HG03439 (cell line): Measurements from ENCODE around the gene THAP12.
"Not testable (repeated sequence)": the region's sequence is repeated elsewhere in the genome, so short reads cannot be mapped to it uniquely, and the experiment has no call there.

Experiments
- ATAC-seq: cut with Tn5 transposase; IDR thresholded peaks from one replicate; pipeline ENCODE4 v1.9.1; 2021; ENCODE audit warnings: mild to moderate bottlenecking, moderate library complexity; ENCODE audit not compliant: unreplicated experiment

The THAP12 gene

GRCh38 chr11:76329084-76329648 lies 51.8 kb downstream of the THAP12 start:
- ATAC-seq: no peak

GRCh38 chr11:76327756-76328388 lies 53.1 kb downstream of the THAP12 start:
- no peak for ATAC-seq

- no peak for ATAC-seq
Measured at GRCh38 chr11:76327202-76327601, 53.7 kb downstream of the THAP12 start.

- no peak for ATAC-seq
Measured at GRCh38 chr11:76325185-76325584, 55.7 kb downstream of the THAP12 start.

- no peak for ATAC-seq
Measured at GRCh38 chr11:76323804-76324203, 57.1 kb downstream of the THAP12 start.

- not testable (repeated sequence) for ATAC-seq
Measured at GRCh38 chr11:76323375-76323774, 57.6 kb downstream of the THAP12 start.

- no peak for ATAC-seq
Measured at GRCh38 chr11:76322942-76323341, 58.0 kb downstream of the THAP12 start.

- ATAC-seq: no peak
Measured at GRCh38 chr11:76322540-76322939, 58.4 kb downstream of the THAP12 start.

GRCh38 chr11:76321820-76322524 lies 59.0 kb downstream of the THAP12 start:
- no peak for ATAC-seq

GRCh38 chr11:76321340-76321739 lies 59.6 kb downstream of the THAP12 start:
- ATAC-seq: no peak

GRCh38 chr11:76320929-76321328 lies 60.0 kb downstream of the THAP12 start:
- ATAC-seq: no peak

GRCh38 chr11:76319798-76320197 lies 61.1 kb downstream of the THAP12 start:
- ATAC-seq: not testable (repeated sequence)

- peak; percentile 73 for ATAC-seq
Measured at GRCh38 chr11:76318744-76319384, 62.1 kb downstream of the THAP12 start.

- ATAC-seq: no peak
Measured at GRCh38 chr11:76317296-76317695, 63.6 kb downstream of the THAP12 start.

- no peak for ATAC-seq
Measured at GRCh38 chr11:76316726-76317125, 64.2 kb downstream of the THAP12 start.

GRCh38 chr11:76315182-76315853 lies 65.6 kb downstream of the THAP12 start:
- no peak for ATAC-seq

GRCh38 chr11:76314741-76315090 lies 66.2 kb downstream of the THAP12 start:
- no peak for ATAC-seq

- no peak for ATAC-seq
Measured at GRCh38 chr11:76313913-76314740, 66.8 kb downstream of the THAP12 start.

GRCh38 chr11:76313271-76313670 lies 67.7 kb downstream of the THAP12 start:
- ATAC-seq: no peak

GRCh38 chr11:76310832-76311595 lies 69.9 kb downstream of the THAP12 start:
- no peak for ATAC-seq
